IPS-15b (cell line): ENCODE data around the gene EPHA2.
A peak's percentile ranks its signal among the peaks of the same experiment; 100 is the strongest.
"Not testable (repeated sequence)": the region's sequence is repeated elsewhere in the genome, so short reads cannot be mapped to it uniquely, and the experiment has no call there.

Experiments used
- H3K27me3 ChIP-seq: one replicate; pipeline ENCODE4 v1.6.1; 2013; ENCODE audit warnings: low read length; ENCODE audit not compliant: control insufficient read depth, insufficient read depth
- H3K36me3 ChIP-seq: one replicate; pipeline ENCODE4 v1.6.1; 2013; ENCODE audit warnings: low read length; ENCODE audit not compliant: control insufficient read depth, insufficient read depth
- H3K4me1 ChIP-seq: one replicate; pipeline ENCODE4 v1.6.1; 2013; ENCODE audit warnings: mild to moderate bottlenecking, low read length; ENCODE audit not compliant: control insufficient read depth, insufficient read depth
- H3K4me3 ChIP-seq: one replicate; pipeline ENCODE4 v1.5.1; 2013; ENCODE audit warnings: low read depth, low read length
- H3K9ac ChIP-seq: one replicate; pipeline ENCODE4 v1.6.1; 2013; ENCODE audit warnings: low read depth, mild to moderate bottlenecking, low read length
- H3K9me3 ChIP-seq: one replicate; pipeline ENCODE4 v1.6.1; 2013; ENCODE audit warnings: mild to moderate bottlenecking, low read length; ENCODE audit not compliant: control insufficient read depth, insufficient read depth

Gene EPHA2

GRCh38 chr1:16172218-16172830, 16.5 kb upstream of the EPHA2 start:
- Histone ChIP-seq H3K27me3 (no peaks in the 10 kb centered on the region), H3K9ac (no peak overlapping the region), H3K4me3 (no peak overlapping the region), H3K9me3 (no peaks in the 10 kb centered on the region), H3K36me3 (no peaks in the 10 kb centered on the region), H3K4me1 (no peaks in the 10 kb centered on the region)

DNA sequence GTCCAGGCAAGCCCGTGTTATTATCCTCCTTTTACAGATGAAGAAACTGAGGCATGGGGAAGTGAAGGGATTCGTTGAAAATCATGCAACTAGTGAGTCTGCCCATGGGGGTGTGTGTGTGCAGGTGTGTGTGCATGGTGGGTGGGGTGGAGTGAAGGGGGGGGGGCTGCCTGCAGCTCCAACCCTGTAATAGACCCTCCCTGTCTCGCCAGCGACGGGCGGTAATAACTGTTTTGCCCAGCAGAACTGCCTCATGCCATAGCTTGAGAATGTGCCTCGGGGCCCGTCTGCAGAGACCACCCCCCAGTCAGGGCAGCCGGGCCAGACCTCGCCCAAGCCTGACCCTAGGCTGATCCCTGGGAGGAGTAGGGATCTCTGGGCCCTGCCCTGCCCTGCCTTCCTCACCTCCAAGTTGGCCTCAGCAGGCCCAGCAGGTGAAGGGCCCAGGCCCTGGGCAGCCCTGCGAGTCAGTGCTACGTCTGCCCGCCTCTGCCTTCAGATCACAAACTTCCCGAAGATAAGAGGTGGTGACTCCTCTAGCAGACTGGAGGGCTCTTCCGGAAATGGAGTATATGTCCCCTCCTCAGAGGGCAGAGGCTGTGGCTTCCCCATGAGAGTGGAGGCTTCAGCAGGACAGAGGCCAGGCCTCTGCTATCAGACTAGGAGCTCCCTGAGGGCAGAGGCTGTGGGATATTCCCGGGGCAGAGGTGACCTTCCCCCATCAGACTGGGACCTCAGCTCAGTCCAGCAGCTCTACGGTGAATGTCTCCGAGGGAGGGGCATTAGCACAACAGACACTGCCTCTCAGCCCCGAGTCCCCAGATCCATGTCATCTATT, 15.7 kb upstream of the EPHA2 start:
- H3K9ac ChIP-seq = no peak overlapping the region

DNA sequence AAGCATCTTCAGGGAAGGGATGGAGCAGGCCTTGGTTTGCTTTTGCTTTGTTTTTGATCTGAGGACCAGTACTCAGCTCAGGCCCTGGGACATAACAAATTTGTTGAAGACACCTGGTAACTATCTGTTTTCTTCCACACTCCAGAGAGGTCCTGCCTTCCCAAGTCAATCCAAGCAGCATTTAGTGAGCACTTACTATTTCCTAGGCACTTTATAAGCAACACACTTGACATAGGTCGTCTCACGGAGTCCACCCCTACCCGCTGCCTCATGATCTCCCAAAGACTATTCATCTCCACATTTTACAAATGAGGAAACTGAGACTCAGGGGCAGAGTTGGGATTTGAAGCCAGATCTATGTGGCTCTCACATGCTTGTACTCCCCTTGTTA, 14.4 kb upstream of the EPHA2 start:
- Histone ChIP-seq H3K9ac (no peak overlapping the region), H3K9me3 (no peaks in the 10 kb centered on the region), H3K27me3 (no peaks in the 10 kb centered on the region), H3K4me3 (no peak overlapping the region), H3K4me1 (no peaks in the 10 kb centered on the region), H3K36me3 (no peaks in the 10 kb centered on the region)

More for the DNA sequence above, 15.7 kb upstream of the EPHA2 start:
- H3K4me3 ChIP-seq = no peak overlapping the region
- no peaks in the 10 kb centered on the region for H3K4me1 ChIP-seq
- H3K27me3 ChIP-seq = no peaks in the 10 kb centered on the region
- H3K36me3 ChIP-seq = no peaks in the 10 kb centered on the region
- H3K9me3 ChIP-seq = no peaks in the 10 kb centered on the region

DNA sequence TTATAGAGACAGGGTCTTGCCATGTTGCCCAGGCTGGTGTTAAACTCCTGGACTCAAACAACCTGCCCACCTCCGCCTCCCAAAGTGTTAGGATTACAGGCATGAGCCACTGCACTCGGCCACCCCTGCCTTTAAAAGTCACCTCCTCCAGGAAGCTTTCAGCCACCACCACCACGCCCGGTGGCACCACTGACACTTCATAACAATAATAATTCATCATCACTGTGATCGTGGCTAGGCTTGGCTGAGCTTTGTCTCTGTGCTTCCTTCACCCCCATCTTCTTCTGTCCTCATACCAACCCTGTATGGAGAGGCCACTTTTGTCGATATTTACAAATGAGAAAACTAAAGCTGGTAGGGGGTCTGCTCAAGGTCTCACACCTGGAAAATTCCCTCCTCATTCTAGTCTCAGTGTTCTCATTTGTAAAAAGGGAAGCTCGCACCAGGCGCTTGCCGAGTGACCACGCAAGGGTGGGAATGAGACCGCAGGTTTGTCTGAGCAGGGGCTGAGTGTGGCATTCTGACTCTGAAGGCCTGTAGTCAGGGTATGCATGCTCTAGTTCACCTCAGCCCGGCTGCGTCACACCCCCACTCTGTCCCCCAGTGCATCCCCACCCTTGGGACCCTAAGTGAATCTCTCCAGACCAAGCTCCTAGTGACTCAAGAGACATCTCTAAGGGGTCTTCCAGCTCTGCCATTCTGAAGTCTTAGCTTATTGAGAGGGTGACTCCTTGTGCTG, 12.9 kb upstream of the EPHA2 start:
- Histone ChIP-seq H3K4me3 (no peak overlapping the region), H3K27me3 (no peaks in the 10 kb centered on the region), H3K9me3 (no peaks in the 10 kb centered on the region), H3K9ac (no peak overlapping the region), H3K36me3 (no peaks in the 10 kb centered on the region), H3K4me1 (peaks cover 7% of the 10 kb centered on the region)

- H3K9ac ChIP-seq, H3K4me1 ChIP-seq, H3K27me3 ChIP-seq, H3K9me3 ChIP-seq, H3K36me3 ChIP-seq: not testable (repeated sequence)
- peak overlapping the region; percentile 35 for H3K4me3 ChIP-seq
Observed at GRCh38 chr1:16168144-16168495, 12.3 kb upstream of the EPHA2 start.

DNA sequence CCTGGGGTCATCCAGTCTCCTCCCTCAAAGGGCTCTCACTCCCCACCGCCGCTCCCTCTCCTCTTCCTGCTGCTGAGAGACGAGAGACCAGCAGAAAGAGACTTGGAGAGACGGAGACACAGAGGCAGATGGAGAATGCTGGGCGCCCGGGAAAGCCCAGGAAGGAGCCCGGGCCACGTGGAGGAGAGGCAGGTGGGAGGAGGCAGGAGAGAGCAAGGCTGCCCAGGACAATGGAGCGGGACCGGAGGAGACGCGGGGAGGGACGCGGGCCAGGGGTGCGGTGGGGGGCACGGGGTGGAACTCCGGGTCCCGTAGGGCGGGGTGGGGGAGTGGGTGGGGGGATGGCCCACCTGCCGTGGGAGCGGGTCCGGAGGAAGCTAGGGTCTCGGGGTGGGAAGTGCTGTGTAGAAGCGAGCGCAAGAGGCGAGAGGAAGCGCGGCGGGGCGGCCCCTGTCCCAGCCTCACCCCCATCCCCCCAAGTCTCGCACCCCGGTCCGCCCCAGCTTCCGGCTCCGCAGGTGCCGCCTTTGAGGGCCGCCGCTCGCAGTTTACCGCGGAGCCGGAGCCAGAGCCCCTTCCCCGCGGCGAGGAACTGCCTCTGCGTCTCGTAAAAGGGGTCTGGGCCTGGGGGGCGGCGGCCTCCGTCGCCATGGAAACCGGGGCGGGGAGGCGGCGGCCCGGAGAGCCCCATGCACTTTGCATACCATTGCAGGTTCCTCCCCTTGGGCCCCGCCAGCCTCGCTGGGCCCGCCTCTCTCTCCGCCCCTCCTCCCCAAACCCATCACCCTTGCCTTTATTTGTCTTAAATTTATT, 11.7 kb upstream of the EPHA2 start:
- H3K27me3 ChIP-seq = no peaks in the 10 kb centered on the region
- no peak overlapping the region for H3K9ac ChIP-seq
- no peaks in the 10 kb centered on the region for H3K9me3 ChIP-seq
- H3K4me1 ChIP-seq = peaks cover 7% of the 10 kb centered on the region
- H3K4me3 ChIP-seq = peak overlapping the region; percentile 58
- H3K36me3 ChIP-seq = no peaks in the 10 kb centered on the region

DNA sequence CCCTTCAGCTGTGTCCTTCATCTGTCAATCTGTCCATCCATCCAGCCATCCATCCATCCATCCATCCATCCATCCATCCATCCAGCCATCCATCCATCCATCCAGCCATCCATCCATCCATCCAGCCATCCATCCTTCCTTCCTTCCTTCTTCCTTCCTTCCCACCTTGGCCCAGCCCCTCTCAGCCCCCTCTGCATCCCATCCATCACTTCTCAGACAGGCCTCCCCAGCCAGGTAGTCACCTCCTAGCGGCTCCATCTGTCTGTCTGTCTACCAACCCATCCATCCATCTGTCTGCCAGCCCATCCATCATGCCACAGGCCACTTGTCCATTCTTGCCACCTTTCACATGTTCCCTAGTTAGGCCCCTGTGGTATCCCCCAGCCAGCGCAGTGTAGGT, 10.2 kb upstream of the EPHA2 start:
- Histone ChIP-seq H3K9ac (no peak overlapping the region), H3K36me3 (no peaks in the 10 kb centered on the region), H3K4me3 (no peak overlapping the region), H3K4me1 (peaks cover 7% of the 10 kb centered on the region), H3K9me3 (no peaks in the 10 kb centered on the region), H3K27me3 (peaks cover 10% of the 10 kb centered on the region)

DNA sequence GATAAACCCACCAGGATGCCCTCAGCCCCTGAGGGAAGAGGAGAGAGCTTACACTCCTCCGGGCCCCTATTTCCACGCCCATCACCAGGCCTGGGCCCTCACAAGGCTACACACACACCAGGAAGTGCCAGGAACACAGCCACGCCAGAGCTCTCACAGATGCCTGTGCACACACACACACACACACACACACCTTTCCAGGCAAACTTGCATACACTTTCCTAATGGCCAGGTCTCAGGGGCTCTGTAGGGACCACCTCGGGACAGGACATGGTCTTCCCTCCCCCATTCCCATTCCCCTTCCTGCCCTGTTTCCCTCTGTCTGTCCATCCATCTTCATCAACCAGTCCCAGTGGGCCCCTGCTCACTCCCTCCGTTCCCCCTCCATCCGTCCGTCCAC, 9.7 kb upstream of the EPHA2 start:
- peak overlapping the region; percentile 24 for H3K9ac ChIP-seq
- no peaks in the 10 kb centered on the region for H3K36me3 ChIP-seq
- H3K27me3 ChIP-seq = peaks cover 10% of the 10 kb centered on the region
- peaks cover 7% of the 10 kb centered on the region for H3K4me1 ChIP-seq
- H3K4me3 ChIP-seq = no peak overlapping the region
- H3K9me3 ChIP-seq = no peaks in the 10 kb centered on the region

DNA sequence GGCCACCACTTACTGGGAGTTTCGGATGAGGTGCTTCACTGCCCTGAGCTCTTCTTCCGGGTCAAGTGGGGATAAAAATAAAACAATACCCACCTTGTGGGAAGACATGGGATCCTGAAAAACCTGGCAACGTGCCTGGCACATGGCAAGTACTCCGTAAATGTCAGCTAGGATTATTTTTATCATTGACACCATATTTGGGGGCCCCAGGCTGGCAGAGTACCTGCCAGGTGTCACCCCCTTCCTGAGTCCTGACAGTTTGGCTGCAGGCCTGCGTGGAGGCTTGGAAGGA, 9.2 kb upstream of the EPHA2 start:
- Histone ChIP-seq H3K4me1 (peaks cover 7% of the 10 kb centered on the region), H3K9me3 (no peaks in the 10 kb centered on the region), H3K36me3 (no peaks in the 10 kb centered on the region), H3K9ac (no peak overlapping the region), H3K4me3 (no peak overlapping the region), H3K27me3 (peaks cover 10% of the 10 kb centered on the region)

- Histone ChIP-seq H3K9ac (no peak overlapping the region), H3K36me3 (no peaks in the 10 kb centered on the region), H3K27me3 (peaks cover 10% of the 10 kb centered on the region), H3K4me3 (no peak overlapping the region), H3K9me3 (no peaks in the 10 kb centered on the region), H3K4me1 (peaks cover 7% of the 10 kb centered on the region)
Observed at GRCh38 chr1:16164213-16165072, 8.6 kb upstream of the EPHA2 start.
